NB4 (cell line): ENCODE data around the gene MT1M.

Source experiments
- CTCF ChIP-seq: IDR thresholded peaks from one replicate; pipeline ENCODE4 v1.5.1; 2012; ENCODE audit warnings: low read depth, low read length
- POLR2A ChIP-seq: IDR thresholded peaks from 2 replicates; pipeline ENCODE4 v1.6.1; 2011; ENCODE audit warnings: mild to moderate bottlenecking; ENCODE audit not compliant: insufficient read length; ENCODE audit errors: extremely low read depth

- no peak for TF ChIP-seq POLR2A
- TF ChIP-seq CTCF, result no peak
These were observed 12.0 kb upstream of the MT1M start for GRCh38 chr16:56620339-56620897.
